BLaER1 (cell line): ENCODE measurements around the gene CCR4.

Source experiments
- H3K27ac ChIP-seq: shearing (Covaris generic); formaldehyde crosslinking; 2 replicates; pipeline ENCODE4 v1.8.1; 2022
- H3K27me3 ChIP-seq: shearing (Covaris generic); formaldehyde crosslinking; 2 replicates; pipeline ENCODE4 v1.8.1; 2022
- H3K36me3 ChIP-seq: shearing (Covaris generic); formaldehyde crosslinking; 2 replicates; pipeline ENCODE4 v1.8.1; 2022
- H3K4me1 ChIP-seq: shearing (Covaris generic); formaldehyde crosslinking; 2 replicates; pipeline ENCODE4 v1.8.1; 2022
- H3K4me2 ChIP-seq: shearing (Covaris generic); formaldehyde crosslinking; 2 replicates; pipeline ENCODE4 v1.8.1; 2022
- H3K4me3 ChIP-seq: shearing (Covaris generic); formaldehyde crosslinking; 2 replicates; pipeline ENCODE4 v1.8.1; 2022
- H3K9ac ChIP-seq: shearing (Covaris generic); formaldehyde crosslinking; 2 replicates; pipeline ENCODE4 v1.8.1; 2022
- H3K9me3 ChIP-seq: shearing (Covaris generic); formaldehyde crosslinking; 2 replicates; pipeline ENCODE4 v1.8.1; 2022
- H4K20me1 ChIP-seq: shearing (Covaris generic); formaldehyde crosslinking; 2 replicates; pipeline ENCODE4 v1.8.1; 2022
- Cebpa-rat ChIP-seq: shearing (Covaris generic); IDR thresholded peaks from 2 replicates; pipeline ENCODE4 v1.8.1; 2022

The CCR4 gene

DNA sequence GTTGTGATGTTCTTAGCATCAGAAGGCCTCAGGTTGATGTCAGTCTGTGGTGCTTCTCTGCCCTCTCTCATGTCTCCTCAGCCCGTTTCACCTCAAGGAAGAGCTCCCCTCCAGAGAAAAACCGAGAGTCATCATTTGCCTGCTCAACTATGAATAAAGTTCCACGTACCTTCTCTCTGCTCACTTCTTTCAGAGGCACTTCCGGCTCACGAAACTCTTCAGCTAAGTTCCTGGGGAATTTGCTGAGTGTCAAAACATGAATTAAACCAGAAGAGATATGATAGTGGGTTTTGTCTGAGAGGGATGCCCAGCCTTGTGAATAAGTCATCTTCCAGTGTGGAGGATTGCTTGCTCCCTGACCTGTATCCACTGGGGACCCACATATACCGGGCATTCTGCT lies 37.7 kb downstream of the CCR4 start:
- H3K4me1 ChIP-seq = no peaks in the 10 kb centered on the region
- H3K27ac ChIP-seq = no peak overlapping the region
- no peaks in the 10 kb centered on the region for H3K9me3 ChIP-seq
- H3K4me3 ChIP-seq = no peak overlapping the region
- H4K20me1 ChIP-seq = no peaks in the 10 kb centered on the region
- TF ChIP-seq Cebpa-rat = no peak
- H3K27me3 ChIP-seq = no peaks in the 10 kb centered on the region
- H3K4me2 ChIP-seq = no peak overlapping the region
- no peaks in the 10 kb centered on the region for H3K36me3 ChIP-seq
- H3K9ac ChIP-seq = no peak overlapping the region

- TF ChIP-seq Cebpa-rat = no peak
- H3K9me3 ChIP-seq = no peaks in the 10 kb centered on the region
- no peak overlapping the region for H3K9ac ChIP-seq
- H3K4me2 ChIP-seq = no peak overlapping the region
- no peaks in the 10 kb centered on the region for H3K27me3 ChIP-seq
- H4K20me1 ChIP-seq = no peaks in the 10 kb centered on the region
- H3K27ac ChIP-seq = no peak overlapping the region
- no peak overlapping the region for H3K4me3 ChIP-seq
- H3K36me3 ChIP-seq = no peaks in the 10 kb centered on the region; the same call in 1 of the 2 replicates
- H3K4me1 ChIP-seq = no peaks in the 10 kb centered on the region
These were observed 38.7 kb downstream of the CCR4 start for GRCh38 chr3:32990116-32990515.

GRCh38 chr3:32991781-32992180 lies 40.3 kb downstream of the CCR4 start:
- Histone ChIP-seq H3K36me3 (peaks cover 2% of the 10 kb centered on the region), H4K20me1 (no peaks in the 10 kb centered on the region), H3K9me3 (no peaks in the 10 kb centered on the region), H3K4me1 (no peaks in the 10 kb centered on the region), H3K4me3 (no peak overlapping the region), H3K27me3 (no peaks in the 10 kb centered on the region), H3K9ac (no peak overlapping the region), H3K4me2 (no peak overlapping the region), H3K27ac (no peak overlapping the region)
- TF ChIP-seq Cebpa-rat = no peak

DNA sequence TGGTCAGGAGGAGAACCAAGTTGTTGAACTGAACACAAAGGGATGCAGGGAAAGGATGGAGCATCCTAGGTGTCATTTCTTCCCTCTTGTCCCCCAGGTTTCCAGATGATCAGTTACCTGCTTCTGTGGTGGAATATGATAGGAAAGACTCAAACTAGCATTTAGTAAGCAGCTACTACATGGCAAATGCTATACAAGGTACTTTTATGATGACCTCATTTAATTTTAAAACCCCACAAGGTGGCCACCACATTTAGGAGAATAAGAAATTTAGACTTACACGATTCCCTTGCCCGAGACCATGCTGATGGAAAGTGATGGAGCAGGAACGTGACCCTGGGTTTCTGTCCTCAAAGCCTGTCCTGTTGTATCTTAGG lies 40.9 kb downstream of the CCR4 start:
- H4K20me1 ChIP-seq = no peaks in the 10 kb centered on the region
- H3K36me3 ChIP-seq = peaks cover 8% of the 10 kb centered on the region
- no peaks in the 10 kb centered on the region for H3K27me3 ChIP-seq
- no peak overlapping the region for H3K9ac ChIP-seq
- no peak overlapping the region for H3K27ac ChIP-seq
- H3K9me3 ChIP-seq = no peaks in the 10 kb centered on the region
- peaks cover 3% of the 10 kb centered on the region; the same call in 1 of the 2 replicates for H3K4me1 ChIP-seq
- no peak overlapping the region for H3K4me2 ChIP-seq
- no peak for TF ChIP-seq Cebpa-rat
- H3K4me3 ChIP-seq = no peak overlapping the region

DNA sequence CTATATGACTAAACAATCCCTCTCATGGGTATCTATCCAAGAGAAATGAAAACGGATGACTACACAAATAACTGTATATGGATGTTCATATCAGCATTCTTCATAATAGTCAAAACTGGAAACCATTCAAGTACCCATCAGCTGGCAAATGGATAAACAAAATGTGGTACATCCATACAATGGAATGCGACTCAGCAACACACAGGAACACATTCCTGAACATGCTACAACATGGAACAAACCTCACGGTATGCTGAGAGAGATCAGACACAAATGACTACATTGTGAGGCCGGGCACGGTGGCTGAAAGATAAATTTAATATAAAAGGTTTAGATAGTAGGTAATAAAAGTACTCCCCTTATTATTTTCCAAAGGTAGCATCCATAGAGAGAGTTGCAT lies 42.6 kb downstream of the CCR4 start:
- Histone ChIP-seq H3K4me2 (no peak overlapping the region), H3K27ac (no peak overlapping the region), H3K4me3 (no peak overlapping the region), H3K4me1 (peaks cover 10% of the 10 kb centered on the region; the same call in 1 of the 2 replicates), H4K20me1 (no peaks in the 10 kb centered on the region), H3K9me3 (no peaks in the 10 kb centered on the region), H3K9ac (no peak overlapping the region), H3K27me3 (no peaks in the 10 kb centered on the region), H3K36me3 (peaks cover 24% of the 10 kb centered on the region)
- no peak for TF ChIP-seq Cebpa-rat

DNA sequence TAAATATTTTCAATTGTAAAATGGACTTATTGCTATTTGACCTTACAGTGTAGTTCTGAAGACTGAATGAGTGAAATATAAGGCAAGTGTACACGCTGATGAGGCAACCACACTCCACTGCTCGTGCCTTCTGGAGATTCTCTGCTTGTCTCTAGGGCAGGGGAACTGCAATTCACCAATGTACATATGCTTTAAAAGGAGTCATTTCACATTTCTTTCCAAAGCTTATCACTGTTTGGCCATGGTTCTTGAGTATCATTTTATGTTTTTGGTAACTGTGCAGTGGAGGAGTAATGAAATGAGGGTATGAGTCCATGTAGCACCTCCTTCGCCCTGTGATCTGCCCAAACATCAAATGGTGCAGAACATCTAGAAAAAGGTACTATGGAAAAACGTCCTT lies 43.7 kb downstream of the CCR4 start:
- H3K4me3 ChIP-seq = no peak overlapping the region
- no peaks in the 10 kb centered on the region; the same call in 1 of the 2 replicates for H3K9me3 ChIP-seq
- H3K4me1 ChIP-seq = peaks cover 14% of the 10 kb centered on the region
- no peak overlapping the region for H3K4me2 ChIP-seq
- no peak for TF ChIP-seq Cebpa-rat
- H3K9ac ChIP-seq = no peak overlapping the region
- H3K27ac ChIP-seq = no peak overlapping the region
- no peaks in the 10 kb centered on the region for H4K20me1 ChIP-seq
- no peaks in the 10 kb centered on the region for H3K27me3 ChIP-seq
- peaks cover 35% of the 10 kb centered on the region for H3K36me3 ChIP-seq

DNA sequence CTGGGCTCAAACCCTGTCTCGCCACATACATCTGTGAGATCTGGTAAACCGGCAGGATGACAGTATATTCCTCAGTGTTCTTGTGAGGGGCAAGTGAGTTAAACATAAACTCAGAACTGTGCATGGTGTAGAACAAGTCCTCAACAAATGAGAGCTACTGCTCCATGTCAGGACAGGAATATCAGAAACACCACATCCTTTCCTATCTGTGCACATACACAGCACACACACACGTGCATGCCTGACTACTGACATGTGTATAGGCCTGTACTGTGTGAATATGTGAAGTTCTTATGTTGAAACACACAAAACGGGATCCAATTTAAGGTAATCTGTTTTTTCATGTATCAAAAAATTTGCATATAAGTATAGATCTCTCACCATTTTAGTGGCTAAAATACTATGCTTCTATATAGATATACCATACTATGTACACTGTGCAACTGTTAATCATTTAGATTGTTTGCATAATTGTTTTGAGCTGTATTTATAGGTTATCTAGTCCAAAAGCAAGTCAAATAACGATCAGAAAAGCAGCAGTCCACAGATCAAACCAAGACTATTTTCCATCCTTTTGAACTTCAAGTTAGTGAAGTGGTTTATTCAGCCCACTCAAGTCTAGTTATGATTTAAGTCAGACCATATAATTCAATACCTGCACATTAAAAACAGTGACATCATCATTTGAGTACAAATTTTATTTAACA lies 44.8 kb downstream of the CCR4 start:
- peaks cover 36% of the 10 kb centered on the region for H3K36me3 ChIP-seq
- H3K27ac ChIP-seq = no peak overlapping the region
- H4K20me1 ChIP-seq = no peaks in the 10 kb centered on the region
- no peaks in the 10 kb centered on the region; the same call in 1 of the 2 replicates for H3K9me3 ChIP-seq
- no peak overlapping the region for H3K4me2 ChIP-seq
- TF ChIP-seq Cebpa-rat = no peak
- no peak overlapping the region for H3K9ac ChIP-seq
- no peaks in the 10 kb centered on the region for H3K27me3 ChIP-seq
- peaks cover 25% of the 10 kb centered on the region for H3K4me1 ChIP-seq
- no peak overlapping the region for H3K4me3 ChIP-seq

DNA sequence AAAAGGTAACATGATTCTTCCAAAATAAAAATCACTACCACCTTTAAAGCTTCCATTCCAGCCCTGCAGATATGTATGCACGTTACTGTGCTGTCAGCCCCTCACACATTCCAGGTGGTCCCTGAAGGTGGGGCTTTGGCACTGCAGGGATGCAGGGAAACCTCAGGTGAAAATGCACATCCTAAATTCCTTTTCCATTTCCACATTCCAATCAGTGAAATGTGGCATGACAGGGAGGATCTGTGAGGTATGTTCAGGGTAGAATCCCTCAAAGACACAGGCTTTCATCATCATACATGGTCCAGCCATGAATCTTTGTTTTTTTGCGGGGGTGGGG lies 45.3 kb downstream of the CCR4 start:
- H3K9ac ChIP-seq = no peak overlapping the region
- peaks cover 36% of the 10 kb centered on the region for H3K36me3 ChIP-seq
- H3K9me3 ChIP-seq = no peaks in the 10 kb centered on the region; the same call in 1 of the 2 replicates
- no peak for TF ChIP-seq Cebpa-rat
- H3K27me3 ChIP-seq = no peaks in the 10 kb centered on the region
- H3K4me2 ChIP-seq = no peak overlapping the region
- no peak overlapping the region for H3K27ac ChIP-seq
- peaks cover 30% of the 10 kb centered on the region for H3K4me1 ChIP-seq
- no peak overlapping the region for H3K4me3 ChIP-seq
- H4K20me1 ChIP-seq = no peaks in the 10 kb centered on the region

- Histone ChIP-seq H3K4me1 (peaks cover 49% of the 10 kb centered on the region), H4K20me1 (no peaks in the 10 kb centered on the region), H3K4me2 (no peak overlapping the region), H3K4me3 (no peak overlapping the region), H3K27me3 (no peaks in the 10 kb centered on the region), H3K9ac (no peak overlapping the region), H3K36me3 (peaks cover 37% of the 10 kb centered on the region), H3K27ac (no peak overlapping the region), H3K9me3 (no peaks in the 10 kb centered on the region; the same call in none of the 2 replicates)
- TF ChIP-seq Cebpa-rat = no peak
These were observed 47.4 kb downstream of the CCR4 start for GRCh38 chr3:32998631-32999451.

- H3K36me3 ChIP-seq = peaks cover 52% of the 10 kb centered on the region
- H3K9ac ChIP-seq = peak overlapping the region; percentile 67; the same call in 1 of the 2 replicates
- peak overlapping the region; percentile 84 for H3K4me2 ChIP-seq
- peak overlapping the region; percentile 87 for H3K27ac ChIP-seq
- H3K9me3 ChIP-seq = peaks cover 12% of the 10 kb centered on the region
- no peaks in the 10 kb centered on the region for H4K20me1 ChIP-seq
- no peak for TF ChIP-seq Cebpa-rat
- H3K27me3 ChIP-seq = no peaks in the 10 kb centered on the region
- H3K4me3 ChIP-seq = peak overlapping the region; percentile 16; the same call in 1 of the 2 replicates
- peaks cover 59% of the 10 kb centered on the region for H3K4me1 ChIP-seq
These were observed 49.4 kb downstream of the CCR4 start for GRCh38 chr3:33000691-33001385.
